Measurements from ENCODE around the gene CORIN. TPM values are rescaled to one million over a fixed set of nuclear protein-coding genes. Genes with fewer than 3 reads are reported as not detected.

CORIN gene
- total RNA-seq, 1 donor from 2014 or later, result not detected

DNA sequence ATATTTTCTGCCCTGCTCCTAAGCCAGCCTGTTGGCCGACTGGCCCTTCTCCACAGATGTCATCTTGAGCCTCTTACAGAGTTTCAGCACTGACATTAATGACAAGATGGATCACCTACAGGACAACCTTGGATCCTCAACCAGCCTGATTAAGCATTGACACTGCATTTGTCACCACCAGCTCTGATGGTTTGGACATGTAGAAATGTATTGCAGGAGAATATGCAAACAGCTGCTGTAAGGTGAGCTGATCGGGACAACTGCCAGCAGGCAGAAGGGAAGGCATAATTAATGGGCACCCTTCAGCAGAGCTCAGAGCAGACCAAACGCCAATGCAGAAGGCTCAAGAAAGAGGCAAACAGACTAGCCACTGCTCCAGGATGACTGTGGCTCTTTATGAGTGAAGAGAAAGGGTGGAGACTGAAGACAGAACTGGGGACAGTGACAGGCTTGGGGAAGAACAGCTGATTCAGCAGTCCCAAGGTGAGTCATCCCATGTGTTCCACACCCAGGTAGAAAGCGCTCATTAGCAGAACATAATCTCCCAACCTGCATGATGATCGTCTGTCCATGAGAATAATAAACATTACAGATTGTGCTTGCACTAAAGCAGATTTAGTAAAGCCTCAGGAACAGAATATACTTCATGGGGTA lies 6.7 kb downstream of the CORIN start:
- Histone ChIP-seq H3K36me3 (ENCODE audit: control insufficient read depth, insufficient read depth, low read length) (no peaks in the 10 kb centered on the region), H3K4me3 (ENCODE audit: low read depth, low read length) (no peak overlapping the region), H3K27me3 (ENCODE audit: control insufficient read depth, insufficient read depth, low read length) (no peaks in the 10 kb centered on the region)
- DNase-seq (ENCODE audit: low read depth), result no peak
- TF ChIP-seq, protein P1, sequence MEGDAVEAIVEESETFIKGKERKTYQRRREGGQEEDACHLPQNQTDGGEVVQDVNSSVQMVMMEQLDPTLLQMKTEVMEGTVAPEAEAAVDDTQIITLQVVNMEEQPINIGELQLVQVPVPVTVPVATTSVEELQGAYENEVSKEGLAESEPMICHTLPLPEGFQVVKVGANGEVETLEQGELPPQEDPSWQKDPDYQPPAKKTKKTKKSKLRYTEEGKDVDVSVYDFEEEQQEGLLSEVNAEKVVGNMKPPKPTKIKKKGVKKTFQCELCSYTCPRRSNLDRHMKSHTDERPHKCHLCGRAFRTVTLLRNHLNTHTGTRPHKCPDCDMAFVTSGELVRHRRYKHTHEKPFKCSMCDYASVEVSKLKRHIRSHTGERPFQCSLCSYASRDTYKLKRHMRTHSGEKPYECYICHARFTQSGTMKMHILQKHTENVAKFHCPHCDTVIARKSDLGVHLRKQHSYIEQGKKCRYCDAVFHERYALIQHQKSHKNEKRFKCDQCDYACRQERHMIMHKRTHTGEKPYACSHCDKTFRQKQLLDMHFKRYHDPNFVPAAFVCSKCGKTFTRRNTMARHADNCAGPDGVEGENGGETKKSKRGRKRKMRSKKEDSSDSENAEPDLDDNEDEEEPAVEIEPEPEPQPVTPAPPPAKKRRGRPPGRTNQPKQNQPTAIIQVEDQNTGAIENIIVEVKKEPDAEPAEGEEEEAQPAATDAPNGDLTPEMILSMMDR (IDR thresholded peaks at IDR 0.05; ENCODE audit: insufficient read depth, low read length, poor library complexity, severe bottlenecking), result no peak

GRCh38 chr4:47830265-47831025 lies 7.4 kb downstream of the CORIN start:
- Histone ChIP-seq H3K27me3 (ENCODE audit: control insufficient read depth, insufficient read depth, low read length) (no peaks in the 10 kb centered on the region), H3K36me3 (ENCODE audit: control insufficient read depth, insufficient read depth, low read length) (no peaks in the 10 kb centered on the region), H3K4me3 (ENCODE audit: low read depth, low read length) (no peak overlapping the region)
- TF ChIP-seq, protein P1 (IDR thresholded peaks at IDR 0.05; ENCODE audit: insufficient read depth, low read length, poor library complexity, severe bottlenecking), result no peak
- no peak for DNase-seq (ENCODE audit: low read depth)

DNA sequence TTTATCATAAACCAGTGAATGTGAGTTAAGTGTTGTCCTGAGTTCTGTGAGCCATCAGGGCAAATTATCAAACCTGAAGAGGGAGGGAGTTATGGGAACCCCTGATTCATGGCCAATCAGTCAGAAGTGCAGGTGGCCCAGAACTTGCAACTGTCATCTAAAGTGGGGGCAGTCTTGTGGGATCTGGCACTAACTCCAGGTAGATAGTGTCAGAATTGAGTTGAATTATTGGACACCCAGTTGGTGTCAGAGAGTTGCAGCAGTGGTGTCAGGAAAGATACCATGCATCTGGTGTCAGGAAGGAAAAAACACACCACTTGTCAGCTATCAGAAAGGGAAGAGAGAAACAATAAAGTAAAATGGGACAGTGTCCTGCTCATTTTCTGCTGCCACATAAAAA lies 8.4 kb downstream of the CORIN start:
- no peak for DNase-seq (ENCODE audit: low read depth)
- Histone ChIP-seq H3K27me3 (ENCODE audit: control insufficient read depth, insufficient read depth, low read length) (no peaks in the 10 kb centered on the region), H3K36me3 (ENCODE audit: control insufficient read depth, insufficient read depth, low read length) (no peaks in the 10 kb centered on the region), H3K4me3 (ENCODE audit: low read depth, low read length) (no peak overlapping the region)
- TF ChIP-seq, protein P1 (IDR thresholded peaks at IDR 0.05; ENCODE audit: insufficient read depth, low read length, poor library complexity, severe bottlenecking), result no peak

GRCh38 chr4:47827343-47828047 lies 10.4 kb downstream of the CORIN start:
- TF ChIP-seq, protein P1 (IDR thresholded peaks at IDR 0.05; ENCODE audit: insufficient read depth, low read length, poor library complexity, severe bottlenecking), result no peak
- Histone ChIP-seq H3K4me3 (ENCODE audit: low read depth, low read length) (no peak overlapping the region), H3K27me3 (ENCODE audit: control insufficient read depth, insufficient read depth, low read length) (no peaks in the 10 kb centered on the region), H3K36me3 (ENCODE audit: control insufficient read depth, insufficient read depth, low read length) (no peaks in the 10 kb centered on the region)
- DNase-seq (ENCODE audit: low read depth), result no peak

DNA sequence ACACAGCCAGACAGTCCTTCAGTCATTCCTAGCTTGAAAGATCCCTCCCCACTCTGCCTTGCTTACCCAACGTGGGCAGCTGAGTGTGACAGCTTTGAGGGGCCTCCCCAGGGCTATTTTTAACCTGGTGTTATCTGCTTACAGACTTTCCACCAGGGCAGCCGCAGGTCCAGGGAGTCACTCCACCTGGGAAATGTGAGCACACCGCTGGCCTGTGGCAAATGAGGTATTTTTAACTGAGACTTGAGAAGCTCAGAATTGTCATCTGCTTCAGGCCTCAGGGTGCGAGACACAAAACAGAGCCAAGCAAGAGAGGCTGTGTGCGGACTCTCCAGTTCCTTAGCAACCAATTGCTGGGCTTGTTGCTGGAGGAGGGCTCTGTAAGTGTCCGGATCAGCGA lies 13.0 kb downstream of the CORIN start:
- TF ChIP-seq, protein P1 (IDR thresholded peaks at IDR 0.05; ENCODE audit: insufficient read depth, low read length, poor library complexity, severe bottlenecking), result no peak
- Histone ChIP-seq H3K36me3 (ENCODE audit: control insufficient read depth, insufficient read depth, low read length) (no peaks in the 10 kb centered on the region), H3K27me3 (ENCODE audit: control insufficient read depth, insufficient read depth, low read length) (no peaks in the 10 kb centered on the region), H3K4me3 (ENCODE audit: low read depth, low read length) (no peak overlapping the region)
- no peak for DNase-seq (ENCODE audit: low read depth)
